Endothelial cell of umbilical vein (primary cell): ENCODE measurements around the gene LYPD4. TPM values are rescaled to one million over a fixed set of nuclear protein-coding genes. Genes with fewer than 3 reads are reported as not detected.

Experiments
- BruUV-seq: library from RNA; stranded (reverse); fragments of 400-500 nt; replicated peaks from 2 replicates; lab custom pipeline; 2021; lab: Mats Ljungman, UMichigan
- CTCF ChIA-PET: fragments of 300-600, 350-600 bp; sonication (Branson Sonifier 250); formaldehyde crosslinking; loops from one replicate; lab custom pipeline; 2021; ENCODE audit warnings: antibody characterized with exemption, inconsistent platforms; lab: Charles Lee
- POLR2A ChIA-PET: fragments of 300-600, 350-600 bp; sonication (Branson Sonifier 250); formaldehyde crosslinking; loops from one replicate; lab custom pipeline; 2021; ENCODE audit warnings: antibody characterized with exemption, inconsistent platforms; lab: Charles Lee
- DNase-seq: peaks from one replicate; pipeline ENCODE4 v3.0.0-alpha.2; 2011; ENCODE audit warnings: low read depth, low spot score
- FAIRE-seq: peaks from 2 replicates; lab custom pipeline; 2011; peaks lifted over from hg19 to GRCh38; lab: Jason Lieb, UNC
- H2AFZ ChIP-seq: 2 replicates; pipeline ENCODE4 v1.6.0; 2012; ENCODE audit warnings: low read depth, low read length, control low read depth, inconsistent platforms
- H3K27ac ChIP-seq: 2 replicates; pipeline ENCODE4 v1.5.1; 2011; ENCODE audit warnings: low read depth, mild to moderate bottlenecking, control low read depth, low read length, moderate library complexity; ENCODE audit not compliant: insufficient read depth
- H3K27me3 ChIP-seq, 2 experiments: 2 replicates each; pipeline versions ENCODE4 v1.6.0 to v1.6.1; 2011; ENCODE audit warnings: low read length in 2 of 2, mixed read lengths in 1 of 2; ENCODE audit not compliant: control insufficient read depth in 2 of 2, insufficient read depth in 2 of 2
- H3K36me3 ChIP-seq, 2 experiments: 2 replicates in 1 of 2; 3 replicates in 1 of 2; pipeline ENCODE4 v1.5.1; 2011; ENCODE audit warnings: low read length in 2 of 2, mild to moderate bottlenecking in 1 of 2, moderate library complexity in 1 of 2; ENCODE audit not compliant: control insufficient read depth in 2 of 2, insufficient read depth in 2 of 2; ENCODE audit errors: extremely low read depth in 1 of 2
- H3K4me1 ChIP-seq: 3 replicates; pipeline ENCODE4 v1.5.1; 2011; ENCODE audit warnings: mild to moderate bottlenecking, low read length; ENCODE audit not compliant: control insufficient read depth, insufficient read depth; ENCODE audit errors: extremely low read depth
- H3K4me2 ChIP-seq: 2 replicates; pipeline ENCODE4 v1.6.1; 2011; ENCODE audit warnings: low read length, control low read depth, mixed read lengths; ENCODE audit not compliant: insufficient read depth
- H3K4me3 ChIP-seq, 3 experiments: fragments of 200-600 bp in 1 of 3; sonication (generic), shearing (Covaris generic) in 1 of 3; replicated peaks in 1 of 3; 2 replicates each; pipeline ENCODE4 v1.5.1; 2011 to 2016; ENCODE audit warnings: control low read depth in 3 of 3, low read length in 3 of 3, mild to moderate bottlenecking in 2 of 3, inconsistent platforms in 1 of 3, low read depth in 1 of 3, moderate library complexity in 1 of 3; ENCODE audit not compliant: insufficient read depth in 1 of 3
- H3K79me2 ChIP-seq: 2 replicates; pipeline ENCODE4 v1.6.0; 2012; ENCODE audit warnings: low read length, inconsistent platforms; ENCODE audit not compliant: control insufficient read depth, insufficient read depth
- H3K9ac ChIP-seq: replicated peaks from 2 replicates; pipeline ENCODE3; 2011; ENCODE audit warnings: low read length, control low read depth; ENCODE audit not compliant: insufficient read depth; ENCODE audit errors: extremely low read depth
- H3K9me1 ChIP-seq: replicated peaks from 3 replicates; pipeline ENCODE4 v1.6.0; 2011; ENCODE audit warnings: mild to moderate bottlenecking, low read length; ENCODE audit not compliant: control insufficient read depth, insufficient read depth; ENCODE audit errors: extremely low read depth
- H3K9me3 ChIP-seq: replicated peaks from 2 replicates; pipeline ENCODE4 v1.5.1; 2012; ENCODE audit warnings: low read length, inconsistent platforms; ENCODE audit not compliant: control insufficient read depth, insufficient read depth
- H4K20me1 ChIP-seq: replicated peaks from 2 replicates; pipeline ENCODE3; 2011; ENCODE audit warnings: mild to moderate bottlenecking, low read length; ENCODE audit not compliant: control insufficient read depth, insufficient read depth; ENCODE audit errors: extremely low read depth
- CTCF ChIP-seq, 2 donors: IDR thresholded peaks; 1 replicate in 1 of 2; 2 replicates in 1 of 2; pipeline ENCODE4 v1.5.1; 2011; ENCODE audit warnings: low read length in 2 of 2, mild to moderate bottlenecking in 2 of 2, moderate library complexity in 2 of 2, control low read depth in 1 of 2, inconsistent platforms in 1 of 2, low read depth in 1 of 2; ENCODE audit not compliant: insufficient read depth in 1 of 2; ENCODE audit errors: extremely low read depth in 1 of 2
- EZH2 ChIP-seq: IDR thresholded peaks from 2 replicates; pipeline ENCODE4 v1.6.1; 2012; ENCODE audit warnings: borderline replicate concordance, low read depth, mild to moderate bottlenecking, moderate library complexity, low read length, inconsistent platforms; ENCODE audit not compliant: severe bottlenecking
- FOS ChIP-seq: IDR thresholded peaks from 2 replicates; pipeline ENCODE4 v1.6.1; 2011; ENCODE audit warnings: mild to moderate bottlenecking, low read length, moderate library complexity, borderline replicate concordance; ENCODE audit not compliant: insufficient read depth
- GATA2 ChIP-seq: IDR thresholded peaks from 2 replicates; pipeline ENCODE4 v1.7.0; 2011; ENCODE audit warnings: low read depth, mild to moderate bottlenecking, moderate library complexity, mixed read lengths, low read length; ENCODE audit not compliant: insufficient read length, insufficient read depth
- JUN ChIP-seq: IDR thresholded peaks from 2 replicates; pipeline ENCODE4 v1.6.1; 2011; ENCODE audit warnings: borderline replicate concordance, low read depth; ENCODE audit not compliant: insufficient read length, insufficient read depth
- MAX ChIP-seq: IDR thresholded peaks from 2 replicates; pipeline ENCODE4 v1.6.1; 2011; ENCODE audit not compliant: insufficient read depth, insufficient read length
- MYC ChIP-seq: IDR thresholded peaks from one replicate; pipeline ENCODE4 v1.6.1; 2011; ENCODE audit warnings: mild to moderate bottlenecking, low read depth, low read length
- POLR2A ChIP-seq: IDR thresholded peaks from 2 replicates; pipeline ENCODE4 v1.6.1; 2012; ENCODE audit warnings: low read depth, mild to moderate bottlenecking, control low read depth, low read length
- POLR2AphosphoS5 ChIP-seq: IDR thresholded peaks from 2 replicates; pipeline ENCODE4 v1.6.1; 2012; ENCODE audit warnings: low read depth, mild to moderate bottlenecking, control low read depth, low read length, moderate library complexity; ENCODE audit not compliant: insufficient read depth
- dilution Hi-C: fragments of 300-500 bp; cut with MboI; formaldehyde crosslinking; loops from one replicate; pipeline ENCODE4 v1.15.0; 2019; ENCODE audit warnings: low sequenced_read_pairs; ENCODE audit not compliant: extremely low pct_ligation_motif_present
- intact Hi-C: fragments of 100-400 bp; cut with micrococcal nuclease; formaldehyde crosslinking; loops from one replicate; pipeline ENCODE4 v1.10.0; 2022
- polyA plus RNA-seq, 4 experiments: library from polyadenylated mRNA; depleted of rRNA in 3 of 4; stranded (reverse) in 3 of 4; unstranded in 1 of 4; fragments of >200 nt; gene quantifications; 2 replicates each; pipeline versions ENCODE4 v1.2.1 to v1.2.3, GENCODE V29; 2011 to 2012; ENCODE audit warnings: missing spikeins in 1 of 4
- total RNA-seq: library from RNA; stranded (reverse); gene quantifications from 2 replicates; pipeline ENCODE4 v1.2.3, GENCODE V29; 2021

The LYPD4 gene
- total and polyA plus RNA-seq, 2 donors (not counting 3 experiments of a cell fraction or from before 2014, with no cell fraction given): not detected

- Histone ChIP-seq H2AFZ (no peak overlapping the region), H3K9ac (no peak overlapping the region), H4K20me1 (no peaks in the 10 kb centered on the region), H3K9me1 (no peaks in the 10 kb centered on the region), H3K4me2 (no peak overlapping the region), H3K9me3 (no peaks in the 10 kb centered on the region), H3K79me2 (peaks cover under 1% of the 10 kb centered on the region), H3K27me3 (no peaks in the 10 kb centered on the region), H3K4me3 (no peak overlapping the region), H3K4me1 (peaks cover under 1% of the 10 kb centered on the region), H3K27ac (no peak overlapping the region), H3K36me3 (peaks cover 6 to 31% of the 10 kb centered on the region in 2 experiments)
- BruUV-seq: no TSS peak
- TF ChIP-seq POLR2A: no peak
- TF ChIP-seq GATA2: no peak
- no peak for TF ChIP-seq MYC
- no peak for TF ChIP-seq POLR2AphosphoS5
- TF ChIP-seq FOS: no peak
- no peak for TF ChIP-seq JUN
- no peak for TF ChIP-seq MAX
- TF ChIP-seq EZH2: no peak
- TF ChIP-seq CTCF (IDR thresholded peaks at IDR 0.05; ENCODE audit: extremely low read depth in 1 of 2, insufficient read depth in 1 of 2, low read depth in 1 of 2, low read length in 2 of 2): no peak
- ChIA-PET POLR2A (no interaction called here), CTCF (no interaction called here)
- DNase-seq (no peak), FAIRE-seq (no peak)
- dilution Hi-C loops (no loop called here), intact Hi-C loops (no loop called here)
These were observed 47.9 kb upstream of the LYPD4 start for GRCh38 chr19:41892173-41892902.
